HepG2 (cell line): Measurements from ENCODE around the gene HCAR1. TPM values are rescaled to one million over a fixed set of nuclear protein-coding genes. Genes with fewer than 3 reads are reported as not detected.
A peak's percentile ranks its signal among the peaks of the same experiment; 100 is the strongest.

Experiments used
- AKNA ChIP-seq: sonication (generic); formaldehyde crosslinking; IDR thresholded peaks from 2 replicates; pipeline ENCODE4 v1.4.0; 2020; ENCODE audit warnings: missing genetic modification reagents, borderline replicate concordance
- ARID4A ChIP-seq: sonication (generic); formaldehyde crosslinking; IDR thresholded peaks from 2 replicates; pipeline ENCODE4 v1.5.0; 2020; ENCODE audit warnings: mild to moderate bottlenecking, missing genetic modification reagents, borderline replicate concordance
- KDM2A ChIP-seq: sonication (generic); formaldehyde crosslinking; IDR thresholded peaks from 2 replicates; pipeline ENCODE4 v1.4.0; 2020; ENCODE audit warnings: low read depth, missing genetic modification reagents, borderline replicate concordance
- MIER2 ChIP-seq: IDR thresholded peaks from 2 replicates; pipeline ENCODE4 v1.6.1; 2016; ENCODE audit warnings: missing biosample characterization, missing genetic modification reagents
- MTF2 ChIP-seq: sonication (generic); formaldehyde crosslinking; IDR thresholded peaks from 2 replicates; pipeline ENCODE4 v1.5.0; 2020; ENCODE audit warnings: missing genetic modification reagents, borderline replicate concordance
- SRSF9 ChIP-seq: fragments of 200-400 bp; formaldehyde crosslinking; IDR thresholded peaks from 2 replicates; pipeline ENCODE4 v1.6.1; 2018; ENCODE audit warnings: borderline replicate concordance, mild to moderate bottlenecking, low read depth, low read length; ENCODE audit not compliant: insufficient read depth, poor library complexity, severe bottlenecking
- polyA plus RNA-seq, 8 experiments: library from polyadenylated mRNA; depleted of rRNA in 3 of 8; stranded (reverse) in 7 of 8; unstranded in 1 of 8; fragments of >200 nt; fragmentation: Illumina TruSeq in 4 of 8; extraction: Trizol in 4 of 8; gene quantifications; 2 replicates each; pipeline versions ENCODE4 v1.2.1 to v1.2.3, GENCODE V29; 2011 to 2016; ENCODE audit warnings: low read depth in 4 of 8, missing spikeins in 1 of 8, mixed read lengths in 1 of 8; ENCODE audit not compliant: insufficient read depth in 1 of 8
- total RNA-seq, 5 experiments: library from RNA; depleted of rRNA; stranded (reverse); fragments of >200 nt; fragmentation: Illumina TruSeq; extraction: Trizol; gene quantifications; 2 replicates each; pipeline ENCODE4 v1.2.3, GENCODE V29; 2016; ENCODE audit warnings: low read depth in 1 of 5
- TF ChIP-seq, protein P1 (sequence below): sonication (generic); formaldehyde crosslinking; IDR thresholded peaks from 2 replicates; pipeline ENCODE4 v1.5.1; 2020; ENCODE audit warnings: mild to moderate bottlenecking, missing genetic modification reagents

The HCAR1 gene
- total and polyA plus RNA-seq, 2 of the 13 experiments (the other 11 are each of a cell fraction or from before 2014, with no cell fraction given), result 0.53 to 4.4 TPM

- TF ChIP-seq AKNA (CRISPR knock-in tag) (no peak), ARID4A (CRISPR knock-in tag) (peak; percentile 22), MIER2 (no peak), MTF2 (CRISPR knock-in tag) (peak; percentile 67; the same call in 1 of the 2 replicates), KDM2A (peak; percentile 55; the same call in 1 of the 2 replicates), SRSF9 (no peak)
- TF ChIP-seq, protein P1, sequence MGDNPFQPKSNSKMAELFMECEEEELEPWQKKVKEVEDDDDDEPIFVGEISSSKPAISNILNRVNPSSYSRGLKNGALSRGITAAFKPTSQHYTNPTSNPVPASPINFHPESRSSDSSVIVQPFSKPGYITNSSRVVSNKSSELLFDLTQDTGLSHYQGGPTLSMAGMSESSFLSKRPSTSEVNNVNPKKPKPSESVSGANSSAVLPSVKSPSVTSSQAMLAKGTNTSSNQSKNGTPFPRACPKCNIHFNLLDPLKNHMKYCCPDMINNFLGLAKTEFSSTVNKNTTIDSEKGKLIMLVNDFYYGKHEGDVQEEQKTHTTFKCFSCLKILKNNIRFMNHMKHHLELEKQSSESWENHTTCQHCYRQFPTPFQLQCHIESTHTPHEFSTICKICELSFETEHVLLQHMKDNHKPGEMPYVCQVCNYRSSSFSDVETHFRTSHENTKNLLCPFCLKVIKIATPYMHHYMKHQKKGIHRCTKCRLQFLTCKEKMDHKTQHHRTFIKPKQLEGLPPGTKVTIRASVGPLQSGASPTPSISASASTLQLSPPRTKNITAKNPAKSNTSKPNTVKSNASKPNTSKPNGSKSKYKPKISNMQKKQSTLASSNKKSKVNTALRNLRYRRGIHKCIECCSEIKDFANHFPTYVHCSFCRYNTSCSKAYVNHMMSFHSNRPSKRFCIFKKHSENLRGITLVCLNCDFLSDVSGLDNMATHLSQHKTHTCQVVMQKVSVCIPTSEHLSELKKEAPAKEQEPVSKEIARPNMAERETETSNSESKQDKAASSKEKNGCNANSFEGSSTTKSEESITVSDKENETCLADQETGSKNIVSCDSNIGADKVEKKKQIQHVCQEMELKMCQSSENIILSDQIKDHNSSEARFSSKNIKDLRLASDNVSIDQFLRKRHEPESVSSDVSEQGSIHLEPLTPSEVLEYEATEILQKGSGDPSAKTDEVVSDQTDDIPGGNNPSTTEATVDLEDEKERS (CRISPR knock-in tag), result peak; percentile 55; the same call in 1 of the 2 replicates
Observed at GRCh38 chr12:122730215-122731014, at the start of gene HCAR1 (continued).
